Measurements from ENCODE around the gene CABP7.

The CABP7 gene

GRCh38 chr22:29715705-29716104 lies 4.1 kb upstream of the CABP7 start:
- no peak for TF ChIP-seq CTCF (IDR thresholded peaks at IDR 0.05; ENCODE audit: insufficient read depth, low read depth, low read length, missing control alignments)
- no peak for DNase-seq (ENCODE audit: low read depth)
- H3K4me3 ChIP-seq (ENCODE audit: low read depth, low read length), result no peak overlapping the region

GRCh38 chr22:29716814-29717545 lies 2.8 kb upstream of the CABP7 start:
- TF ChIP-seq CTCF (IDR thresholded peaks at IDR 0.05; ENCODE audit: insufficient read depth, low read depth, low read length, missing control alignments), result no peak
- H3K4me3 ChIP-seq (ENCODE audit: low read depth, low read length), result no peak overlapping the region
- DNase-seq (ENCODE audit: low read depth), result peak; percentile 54

- TF ChIP-seq CTCF (IDR thresholded peaks at IDR 0.05; ENCODE audit: insufficient read depth, low read depth, low read length, missing control alignments), result no peak
- DNase-seq (ENCODE audit: low read depth), result no peak
- H3K4me3 ChIP-seq (ENCODE audit: low read depth, low read length), result no peak overlapping the region
Measured at GRCh38 chr22:29717789-29718188, 2.0 kb upstream of the CABP7 start.

- TF ChIP-seq CTCF (IDR thresholded peaks at IDR 0.05; ENCODE audit: insufficient read depth, low read depth, low read length, missing control alignments), result no peak
- no peak for DNase-seq (ENCODE audit: low read depth)
- H3K4me3 ChIP-seq (ENCODE audit: low read depth, low read length), result no peak overlapping the region
Measured at GRCh38 chr22:29718949-29719898, 579 bp upstream of the CABP7 start.

- no peak overlapping the region for H3K4me3 ChIP-seq (ENCODE audit: low read depth, low read length)
- DNase-seq (ENCODE audit: low read depth), result no peak
- TF ChIP-seq CTCF (IDR thresholded peaks at IDR 0.05; ENCODE audit: insufficient read depth, low read depth, low read length, missing control alignments), result no peak
Measured at GRCh38 chr22:29720811-29721323, 1.1 kb downstream of the CABP7 start.

- TF ChIP-seq CTCF (IDR thresholded peaks at IDR 0.05; ENCODE audit: insufficient read depth, low read depth, low read length, missing control alignments), result no peak
- DNase-seq (ENCODE audit: low read depth), result no peak
Measured at GRCh38 chr22:29722151-29722550, 2.3 kb downstream of the CABP7 start.

More at GRCh38 chr22:29722151-29722550, 2.3 kb downstream of the CABP7 start:
- no peak overlapping the region for H3K4me3 ChIP-seq (ENCODE audit: low read depth, low read length)

Data from GM12865 (cell line).